ENCODE measurements around the gene ALDH1A2.
"Not testable (repeated sequence)": the region's sequence is repeated elsewhere in the genome, so short reads cannot be mapped to it uniquely, and the experiment has no call there.

The ALDH1A2 gene

GRCh38 chr15:58065445-58066041 lies at the start of gene ALDH1A2:
Gene ALDH1A2, minus strand, starts transcription at chr15:58065711. Its CDS starts 61 bp downstream, at chr15:58065650.
- DNase-seq (ENCODE audit: low read depth), result no peak

GRCh38 chr15:58114812-58115211 lies 49.3 kb upstream of the ALDH1A2 start:
- no peak for DNase-seq (ENCODE audit: low read depth)

GRCh38 chr15:58114388-58114787 lies 48.9 kb upstream of the ALDH1A2 start:
- DNase-seq (ENCODE audit: low read depth), result no peak

GRCh38 chr15:58113358-58113757 lies 47.8 kb upstream of the ALDH1A2 start:
- not testable (repeated sequence) for DNase-seq (ENCODE audit: low read depth)

- DNase-seq (ENCODE audit: low read depth), result no peak
Observed at GRCh38 chr15:58111718-58112104, 46.2 kb upstream of the ALDH1A2 start.

GRCh38 chr15:58110999-58111717 lies 45.6 kb upstream of the ALDH1A2 start:
- no peak for DNase-seq (ENCODE audit: low read depth)

- no peak for DNase-seq (ENCODE audit: low read depth)
Observed at GRCh38 chr15:58109419-58109818, 43.9 kb upstream of the ALDH1A2 start.

- DNase-seq (ENCODE audit: low read depth), result no peak
Observed at GRCh38 chr15:58108117-58108516, 42.6 kb upstream of the ALDH1A2 start.

- no peak for DNase-seq (ENCODE audit: low read depth)
Observed at GRCh38 chr15:58103482-58103881, 38.0 kb upstream of the ALDH1A2 start.

- no peak for DNase-seq (ENCODE audit: low read depth)
Observed at GRCh38 chr15:58096529-58097084, 31.1 kb upstream of the ALDH1A2 start.

GRCh38 chr15:58095415-58095814 lies 29.9 kb upstream of the ALDH1A2 start:
- no peak for DNase-seq (ENCODE audit: low read depth)

- DNase-seq (ENCODE audit: low read depth), result no peak
Observed at GRCh38 chr15:58087871-58088270, 22.4 kb upstream of the ALDH1A2 start.

- no peak for DNase-seq (ENCODE audit: low read depth)
Observed at GRCh38 chr15:58086491-58086890, 21.0 kb upstream of the ALDH1A2 start.

- DNase-seq (ENCODE audit: low read depth), result no peak
Observed at GRCh38 chr15:58083526-58083925, 18.0 kb upstream of the ALDH1A2 start.

GRCh38 chr15:58081891-58082290 lies 16.4 kb upstream of the ALDH1A2 start:
- no peak for DNase-seq (ENCODE audit: low read depth)

- no peak for DNase-seq (ENCODE audit: low read depth)
Observed at GRCh38 chr15:58081456-58081855, 15.9 kb upstream of the ALDH1A2 start.

GRCh38 chr15:58080959-58081358 lies 15.4 kb upstream of the ALDH1A2 start:
- DNase-seq (ENCODE audit: low read depth), result not testable (repeated sequence)

- DNase-seq (ENCODE audit: low read depth), result no peak
Observed at GRCh38 chr15:58080398-58080797, 14.9 kb upstream of the ALDH1A2 start.

- DNase-seq (ENCODE audit: low read depth), result no peak
Observed at GRCh38 chr15:58078591-58078990, 13.1 kb upstream of the ALDH1A2 start.

- DNase-seq (ENCODE audit: low read depth), result no peak
Observed at GRCh38 chr15:58077427-58077826, 11.9 kb upstream of the ALDH1A2 start.

GRCh38 chr15:58074452-58074851 lies 8.9 kb upstream of the ALDH1A2 start:
- DNase-seq (ENCODE audit: low read depth), result no peak

- DNase-seq (ENCODE audit: low read depth), result peak; percentile 5
Observed at GRCh38 chr15:58070801-58071418, 5.4 kb upstream of the ALDH1A2 start.

- DNase-seq (ENCODE audit: low read depth), result no peak
Observed at GRCh38 chr15:58069008-58069407, 3.5 kb upstream of the ALDH1A2 start.
